Activated naive CD4-positive, alpha-beta T cell (primary cell): ENCODE data around the gene LIN52.

Source experiments
- DNase-seq, 4 experiments: peaks; one replicate each; lab custom pipeline; 2025; lab: John Stamatoyannopoulos, UW

The LIN52 gene

GRCh38 chr14:74084277-74085046 is at the start of gene LIN52, which contains the start of gene ALDH6A1:
TSS of gene LIN52 (plus strand) at chr14:74084956. CDS start at chr14:74084975, 19 bp downstream.
TSS of gene ALDH6A1 (minus strand) at chr14:74084453. CDS start at chr14:74084394, 59 bp downstream.
- DNase-seq = peak; percentile 94 to 100 (median 99)

- DNase-seq = no peak
These were observed 49.2 kb upstream of the LIN52 start for GRCh38 chr14:74035556-74035955.

- DNase-seq = no peak
These were observed 46.5 kb upstream of the LIN52 start for GRCh38 chr14:74038020-74038859.

- DNase-seq = no peak
These were observed 42.5 kb upstream of the LIN52 start for GRCh38 chr14:74042296-74042695.

- no peak for DNase-seq
These were observed 39.2 kb upstream of the LIN52 start for GRCh38 chr14:74045522-74045921.

GRCh38 chr14:74048281-74048680 is 36.5 kb upstream of the LIN52 start:
- no peak for DNase-seq

- DNase-seq = no peak
These were observed 34.8 kb upstream of the LIN52 start for GRCh38 chr14:74049876-74050495.

- no peak for DNase-seq
These were observed 22.0 kb upstream of the LIN52 start for GRCh38 chr14:74062809-74063150.

GRCh38 chr14:74064426-74064825 is 20.3 kb upstream of the LIN52 start:
- no peak for DNase-seq

GRCh38 chr14:74064883-74065282 is 19.9 kb upstream of the LIN52 start:
- no peak for DNase-seq

GRCh38 chr14:74065746-74066575 is 18.8 kb upstream of the LIN52 start:
- DNase-seq = no peak

- no peak for DNase-seq
These were observed 7.4 kb upstream of the LIN52 start for GRCh38 chr14:74077401-74077800.

GRCh38 chr14:74080820-74081460 is 3.8 kb upstream of the LIN52 start:
- no peak for DNase-seq

GRCh38 chr14:74081491-74081890 is 3.3 kb upstream of the LIN52 start:
- no peak for DNase-seq

GRCh38 chr14:74083161-74083560 is 1.6 kb upstream of the LIN52 start:
- DNase-seq = no peak

GRCh38 chr14:74083784-74084276 is 926 bp upstream of the LIN52 start:
- no peak for DNase-seq

GRCh38 chr14:74085047-74085637 is 386 bp downstream of the LIN52 start:
- peak in 1 of 4 experiments; percentile 42 for DNase-seq

- no peak for DNase-seq
These were observed 1.1 kb downstream of the LIN52 start for GRCh38 chr14:74085828-74086227.

GRCh38 chr14:74089251-74090020 is 4.7 kb downstream of the LIN52 start:
- DNase-seq = no peak

- no peak for DNase-seq
These were observed 20.6 kb downstream of the LIN52 start for GRCh38 chr14:74105381-74105780.
